Upper lobe of left lung (tissue), 4 donors: ENCODE measurements around the gene MYLK3.

Experiments used
- CTCF ChIP-seq, 6 experiments: fragments of 450-650 bp in 4 of 6; fragments of 200-600 bp in 2 of 6; sonication (generic) in 2 of 6; IDR thresholded peaks; one replicate each; pipeline ENCODE4 v1.5.1; 2016 to 2019; ENCODE audit warnings: antibody characterized with exemption in 6 of 6
- EP300 ChIP-seq, 4 donors: sonication (generic); formaldehyde crosslinking; IDR thresholded peaks; one replicate each; pipeline ENCODE4 v1.5.1; 2017; ENCODE audit warnings: antibody characterized with exemption in 4 of 4, control low read depth in 2 of 4
- POLR2A ChIP-seq, 4 donors: fragments of 450-650 bp; IDR thresholded peaks; one replicate each; pipeline ENCODE4 v1.5.1; 2016 to 2017; ENCODE audit warnings: antibody characterized with exemption in 4 of 4, mild to moderate bottlenecking in 2 of 4

- TF ChIP-seq CTCF (IDR thresholded peaks at IDR 0.05) (no peak), EP300 (IDR thresholded peaks at IDR 0.05) (no peak), POLR2A (IDR thresholded peaks at IDR 0.05) (no peak)
Measured at GRCh38 chr16:46720619-46721018, 27.5 kb downstream of the MYLK3 start.
